ENCODE data around the gene RAD1.

DNA sequence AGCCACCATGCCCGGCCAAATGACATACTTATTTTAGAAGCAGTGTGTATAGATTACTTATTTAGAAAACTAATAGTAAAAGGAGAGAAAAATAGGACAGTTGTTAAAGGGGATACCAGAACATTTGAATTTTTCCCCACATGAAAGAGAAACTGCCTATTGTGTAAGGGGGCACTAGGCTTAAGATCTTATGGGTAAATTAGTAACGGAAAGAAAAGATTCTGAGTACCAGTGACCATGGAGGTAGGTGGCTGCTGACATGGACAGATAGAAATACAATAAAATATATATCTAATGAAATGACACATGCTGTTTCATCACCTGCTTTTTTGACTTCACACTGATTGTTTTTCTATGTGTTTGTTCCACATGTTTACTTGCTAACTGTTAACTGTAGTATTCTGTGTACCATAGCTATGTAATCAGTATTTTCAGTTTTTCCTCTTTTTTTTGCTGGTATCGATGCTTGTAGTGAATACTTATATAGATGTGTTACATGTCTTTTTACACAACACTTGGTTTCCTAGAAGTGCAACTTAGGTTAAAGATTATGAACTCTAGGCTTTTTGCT lies 11.1 kb upstream of the RAD1 start:
- no peak for TF ChIP-seq POLR2A (IDR thresholded peaks at IDR 0.05; ENCODE audit: low read length)
- no peak for TF ChIP-seq GATA1 (IDR thresholded peaks at IDR 0.05; ENCODE audit: low read depth, low read length)
